ENCODE data around the gene RPL18.

RPL18 gene

GRCh38 chr19:48573163-48573505 is 45.8 kb downstream of the RPL18 start:
- FAIRE-seq, result no peak

- no peak for FAIRE-seq
Observed at GRCh38 chr19:48571378-48572162, 47.4 kb downstream of the RPL18 start.

- FAIRE-seq, result no peak
Observed at GRCh38 chr19:48569814-48570213, 49.2 kb downstream of the RPL18 start.

GRCh38 chr19:48568345-48568886 is 50.6 kb downstream of the RPL18 start:
- no peak for FAIRE-seq

Data from endometrium (tissue), 2 donors.